Glomerular visceral epithelial cell (primary cell): Measurements from ENCODE around the gene TTC29.
A peak's percentile ranks its signal among the peaks of the same experiment; 100 is the strongest.

Experiments
- DNase-seq: peaks from one replicate; pipeline ENCODE4 v3.0.0-alpha.2; 2016; ENCODE audit errors: extremely low spot score

TTC29 gene

DNA sequence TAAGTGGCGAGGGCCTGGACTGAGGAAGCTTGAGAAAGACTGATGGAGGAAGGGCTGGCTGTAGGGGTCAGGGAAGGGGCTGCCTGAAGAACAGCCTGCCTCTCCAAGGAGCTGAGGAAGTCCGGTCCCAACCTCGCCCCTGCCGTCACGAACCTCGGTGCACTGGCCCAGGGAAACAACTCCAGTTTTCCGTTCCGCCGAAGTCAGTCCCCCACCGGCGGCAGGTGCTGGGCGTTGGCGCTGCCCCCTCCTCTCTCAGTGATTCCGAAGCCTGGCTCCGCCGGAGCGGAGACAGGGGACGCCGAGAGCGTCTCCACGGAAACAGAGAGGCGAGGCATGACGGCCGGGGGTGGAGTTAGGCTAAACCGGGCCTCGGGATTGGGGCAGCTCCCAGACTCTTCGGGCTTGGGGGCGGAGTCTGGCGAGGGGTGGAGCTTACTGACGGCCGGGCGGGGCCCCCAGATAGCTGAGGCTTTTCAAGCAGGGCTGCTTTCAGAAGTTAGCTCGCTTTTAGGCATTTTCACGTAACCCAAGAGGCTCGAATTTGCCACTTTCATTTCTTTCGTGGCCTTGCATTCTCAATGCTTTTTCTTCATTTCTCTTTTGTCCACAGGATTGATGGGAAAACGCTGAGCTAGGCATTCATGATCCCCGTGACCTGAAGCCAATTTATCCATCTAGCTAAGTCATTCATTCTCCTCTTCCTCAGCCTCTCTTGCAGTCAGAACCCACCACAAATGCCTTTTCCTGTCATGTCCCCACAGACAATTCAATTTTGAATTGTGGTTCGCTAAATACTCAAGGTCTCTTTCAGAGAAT lies at the start of gene TTC29:
TSS of gene TTC29 (minus strand) at position 309 of the 819 bp plus-strand sequence. CDS start 5,969 bp downstream, outside the sequence.
- DNase-seq = peak; percentile 88

GRCh38 chr4:146981651-146982050 lies 36.0 kb upstream of the TTC29 start:
- no peak for DNase-seq

GRCh38 chr4:146978641-146979040 lies 33.0 kb upstream of the TTC29 start:
- DNase-seq = no peak

- DNase-seq = no peak
Observed at GRCh38 chr4:146976145-146976544, 30.5 kb upstream of the TTC29 start.

- no peak for DNase-seq
Observed at GRCh38 chr4:146975527-146975926, 29.9 kb upstream of the TTC29 start.

DNA sequence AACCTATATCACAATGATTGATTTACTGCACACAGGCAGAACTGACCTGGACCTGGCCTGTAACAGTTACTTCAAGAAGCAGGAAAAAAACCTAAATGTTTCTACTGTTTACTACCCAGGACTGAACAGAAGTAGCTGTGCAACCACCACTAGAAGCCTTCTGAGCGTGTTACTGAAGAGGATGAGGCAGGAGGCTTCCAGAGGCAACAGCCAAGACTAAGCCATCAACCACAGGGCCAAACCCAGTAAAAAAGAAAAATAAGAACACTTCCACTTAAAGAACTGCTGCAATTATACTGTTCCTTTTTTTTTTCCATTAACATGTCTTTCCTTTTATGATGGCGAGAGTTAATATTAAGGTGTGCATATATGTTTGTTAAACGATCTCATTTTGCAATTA lies 29.4 kb upstream of the TTC29 start:
- no peak for DNase-seq

DNA sequence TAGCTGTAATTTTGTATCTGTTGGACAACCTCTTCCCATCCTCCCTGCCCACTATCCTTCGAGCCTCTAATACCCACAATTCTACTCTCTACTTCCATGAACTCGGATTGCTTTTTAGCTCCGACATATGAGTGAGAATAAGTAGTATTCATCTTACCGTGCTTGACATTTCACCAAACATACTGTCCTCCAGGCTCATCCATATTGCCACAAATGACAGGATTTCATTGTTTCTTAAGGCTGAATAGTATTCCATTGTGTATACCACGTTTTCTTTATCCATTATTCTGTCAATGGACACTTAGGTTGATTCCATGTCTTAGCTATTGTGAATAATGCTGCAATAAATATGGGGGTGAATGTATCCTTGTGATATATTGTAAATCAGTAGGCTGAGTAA lies 26.4 kb upstream of the TTC29 start:
- DNase-seq = no peak

DNA sequence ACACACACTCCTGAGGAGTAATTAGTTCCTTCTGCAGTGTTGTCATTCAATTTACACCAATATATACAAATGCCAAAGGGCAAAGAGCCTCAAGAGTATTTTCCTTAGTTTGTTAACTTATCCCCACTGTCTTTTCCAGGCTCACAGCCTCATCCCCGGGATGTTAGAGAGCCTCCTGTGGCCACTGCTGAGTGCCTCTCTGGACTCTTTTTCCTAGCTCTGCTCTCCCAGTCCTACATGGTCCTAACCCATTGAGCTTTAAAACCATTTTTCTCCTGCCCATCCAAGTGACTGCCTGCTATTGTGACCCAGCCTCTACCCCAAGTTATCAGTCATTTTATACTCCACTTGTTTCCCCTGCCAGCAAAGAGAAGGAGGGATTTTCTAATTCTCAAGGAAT lies 23.5 kb upstream of the TTC29 start:
- DNase-seq = no peak

- DNase-seq = no peak
Observed at GRCh38 chr4:146960634-146961033, 15.0 kb upstream of the TTC29 start.

DNA sequence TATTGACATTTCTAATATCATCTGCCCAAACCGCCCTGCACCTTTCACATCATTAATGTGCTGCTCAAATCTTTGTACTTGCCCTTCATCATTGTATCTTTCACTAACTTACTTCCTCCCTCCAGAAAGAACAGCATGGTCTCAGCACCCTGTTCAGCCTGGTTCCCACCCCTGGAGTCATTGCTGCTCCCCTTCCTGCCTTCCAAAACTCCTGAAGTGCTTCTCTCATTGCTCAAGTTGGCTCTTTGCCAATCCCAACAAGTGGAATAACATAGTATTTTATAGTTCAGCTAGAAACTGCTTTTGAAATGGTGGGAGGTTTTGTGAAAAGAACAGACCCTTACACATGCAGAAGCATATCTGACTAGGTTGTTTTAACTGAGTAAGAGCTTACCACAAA lies 14.0 kb upstream of the TTC29 start:
- DNase-seq = peak; percentile 31

DNA sequence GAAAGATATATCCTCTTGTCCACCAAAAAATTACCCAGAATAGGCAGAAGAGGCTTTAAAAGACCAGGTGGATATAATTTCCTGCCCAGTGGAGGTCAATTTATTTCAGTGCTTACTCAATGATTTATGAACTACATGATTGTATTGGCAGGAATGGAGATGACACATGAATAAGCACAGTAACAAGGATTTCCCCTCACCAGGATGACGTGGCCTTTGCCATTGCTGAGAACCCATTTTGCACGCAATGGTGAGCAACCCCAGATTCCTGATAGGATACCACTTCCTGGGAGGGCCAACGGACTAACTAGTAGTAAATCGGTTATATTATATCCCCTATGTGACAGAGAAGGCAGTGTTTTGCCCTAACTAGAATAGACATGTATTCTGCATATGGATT lies 11.6 kb upstream of the TTC29 start:
- peak; percentile 91 for DNase-seq

- DNase-seq = no peak
Observed at GRCh38 chr4:146952896-146953295, 7.2 kb upstream of the TTC29 start.

- DNase-seq = no peak
Observed at GRCh38 chr4:146949559-146949958, 3.9 kb upstream of the TTC29 start.

DNA sequence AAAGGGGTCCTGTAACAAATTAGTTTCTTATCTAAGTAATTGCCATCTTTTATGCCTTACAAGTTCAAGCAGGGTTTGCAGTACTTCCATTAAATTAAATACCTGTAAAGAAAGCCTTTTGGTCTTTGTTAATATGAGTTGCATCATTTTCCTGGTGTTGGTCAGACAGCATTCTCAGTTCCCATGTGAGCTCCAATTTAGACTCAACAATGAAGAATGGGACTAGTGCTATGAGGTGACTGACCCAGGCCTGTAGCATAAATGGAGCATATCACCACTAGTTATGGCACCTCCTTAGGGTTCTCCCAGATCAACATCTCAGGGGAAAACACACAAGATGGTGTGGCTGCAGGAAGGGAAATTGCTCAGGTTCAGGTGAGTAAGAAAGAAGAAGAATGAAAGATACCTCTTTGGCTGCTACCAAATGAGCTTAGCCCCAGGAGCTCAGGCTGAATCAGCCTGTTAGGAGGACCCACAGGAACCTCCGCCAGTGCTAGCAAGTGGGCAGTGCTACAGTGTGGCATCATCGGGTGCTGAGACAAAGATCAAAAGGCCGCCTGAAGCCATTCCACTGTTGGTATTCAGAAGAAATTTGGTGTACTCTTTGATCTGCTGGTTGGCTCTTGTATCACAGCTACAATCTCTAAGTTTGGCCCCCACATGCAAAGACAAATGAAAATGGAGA lies 1.8 kb downstream of the TTC29 start:
- peak; percentile 29 for DNase-seq

DNA sequence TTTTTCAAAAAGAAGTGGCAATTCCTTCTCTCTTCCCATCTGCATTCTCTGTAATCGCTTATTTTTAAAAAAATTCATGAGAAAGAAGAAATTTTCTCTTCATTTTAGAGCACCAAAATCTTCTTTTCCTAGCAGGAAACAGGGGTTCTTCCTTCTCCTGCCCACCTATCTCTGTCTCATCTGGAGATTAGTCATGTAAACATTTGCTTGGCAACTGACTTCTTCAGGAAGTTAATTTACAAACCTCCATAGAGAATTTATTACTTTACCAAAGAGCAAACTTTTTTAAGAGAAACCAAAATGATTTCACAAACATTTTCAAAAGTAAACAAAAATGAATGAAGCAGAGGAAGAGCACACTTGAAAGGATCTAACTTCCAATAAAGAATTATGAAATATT lies 13.5 kb downstream of the TTC29 start:
- DNase-seq = no peak

DNA sequence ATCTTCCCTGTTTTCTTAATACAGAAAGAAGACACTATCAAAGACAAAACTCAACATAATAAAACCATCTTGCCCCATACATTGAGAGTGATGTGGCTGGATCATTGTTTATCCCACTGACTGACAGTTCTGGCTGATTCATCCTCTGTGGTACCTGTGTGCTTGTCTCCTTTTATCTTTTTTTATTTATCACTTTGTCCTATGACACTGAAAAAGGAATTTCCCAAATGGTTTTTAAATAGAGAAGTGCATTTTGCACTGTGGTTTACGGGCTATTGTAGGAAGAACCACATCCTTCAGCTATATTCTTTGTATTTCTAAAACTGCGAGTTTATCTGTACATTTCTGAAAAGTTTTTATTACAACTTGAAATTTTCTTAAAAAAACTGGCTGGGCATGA lies 15.0 kb downstream of the TTC29 start:
- no peak for DNase-seq

DNA sequence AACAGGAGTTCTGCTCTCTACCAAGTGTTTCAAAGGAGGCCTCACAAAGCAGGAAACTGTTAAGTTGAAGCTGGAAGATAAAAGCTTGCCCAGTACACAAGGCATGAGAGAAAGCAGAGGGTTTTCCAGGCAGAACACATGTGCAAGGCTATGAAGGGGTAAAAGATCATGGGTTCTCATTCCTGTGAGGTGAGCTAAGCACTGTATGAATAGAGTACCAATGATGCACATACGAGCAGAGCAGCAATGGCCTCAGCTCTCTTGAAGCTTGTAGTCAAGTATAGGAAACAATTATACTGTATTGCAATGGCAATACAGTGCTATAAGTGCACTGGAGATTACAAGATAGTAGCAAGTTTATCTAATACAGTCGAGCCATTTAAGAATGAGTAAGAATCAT lies 18.0 kb downstream of the TTC29 start:
- DNase-seq = no peak

- peak; percentile 56 for DNase-seq
Observed at GRCh38 chr4:146916479-146917076, 29.1 kb downstream of the TTC29 start.

DNA sequence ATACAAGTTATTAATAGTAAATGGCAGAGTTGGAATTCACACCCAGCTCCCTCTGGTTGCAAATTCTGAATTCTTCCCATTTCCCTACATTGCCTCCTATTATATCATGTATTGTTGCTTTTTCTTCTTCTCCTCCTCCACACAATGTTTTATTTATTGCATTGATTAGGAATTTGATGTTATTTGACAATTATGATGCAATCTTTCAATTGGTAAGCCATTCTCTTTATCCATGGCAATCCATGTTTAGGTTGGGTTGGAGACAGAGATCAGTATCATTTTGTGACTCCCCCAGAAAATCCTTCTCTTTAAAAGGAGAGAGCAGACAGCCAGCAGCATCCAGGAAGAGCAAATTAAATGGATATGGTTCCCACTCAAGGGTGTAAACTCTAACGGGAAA lies 30.5 kb downstream of the TTC29 start:
- no peak for DNase-seq

DNA sequence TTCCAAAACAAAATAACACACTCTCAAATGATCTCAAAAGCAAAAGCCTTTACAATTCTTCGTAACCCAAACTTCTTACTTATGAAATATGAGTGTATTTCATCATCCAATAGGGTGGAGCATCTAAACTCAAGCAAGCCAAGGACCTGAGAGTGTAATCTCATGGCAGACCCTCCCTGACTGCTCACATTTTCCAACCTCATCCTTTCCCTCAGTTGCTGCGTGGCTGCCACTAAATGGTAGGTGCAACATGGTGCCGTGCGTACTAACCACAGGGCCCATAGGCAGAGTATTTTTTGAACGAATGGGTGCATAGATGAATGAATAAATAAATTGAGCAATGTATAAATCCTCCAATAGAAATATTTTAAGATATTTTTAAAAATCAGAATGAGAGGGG lies 45.4 kb downstream of the TTC29 start:
- no peak for DNase-seq

DNA sequence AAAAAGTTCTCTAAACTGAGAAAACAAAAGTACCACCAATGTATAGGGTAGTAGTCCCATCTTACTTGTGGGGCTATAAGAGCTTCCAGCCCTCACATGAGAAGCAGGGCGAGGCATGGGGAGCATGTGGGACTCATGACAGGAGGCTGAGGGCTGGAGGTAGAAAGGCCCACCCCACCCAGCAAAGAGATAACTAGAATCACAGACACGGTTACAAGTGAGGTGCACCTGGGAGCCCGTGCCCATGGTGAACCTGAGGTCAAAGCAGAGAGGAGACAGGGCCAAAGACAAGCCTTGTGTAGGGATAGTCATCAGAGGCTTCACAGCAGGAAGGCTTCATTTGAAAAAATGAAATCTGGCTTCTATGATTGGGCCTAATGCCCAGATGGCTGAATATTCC lies 55.4 kb downstream of the TTC29 start:
- DNase-seq = no peak

- DNase-seq = no peak
Observed at GRCh38 chr4:146883070-146883469, 62.6 kb downstream of the TTC29 start.

DNA sequence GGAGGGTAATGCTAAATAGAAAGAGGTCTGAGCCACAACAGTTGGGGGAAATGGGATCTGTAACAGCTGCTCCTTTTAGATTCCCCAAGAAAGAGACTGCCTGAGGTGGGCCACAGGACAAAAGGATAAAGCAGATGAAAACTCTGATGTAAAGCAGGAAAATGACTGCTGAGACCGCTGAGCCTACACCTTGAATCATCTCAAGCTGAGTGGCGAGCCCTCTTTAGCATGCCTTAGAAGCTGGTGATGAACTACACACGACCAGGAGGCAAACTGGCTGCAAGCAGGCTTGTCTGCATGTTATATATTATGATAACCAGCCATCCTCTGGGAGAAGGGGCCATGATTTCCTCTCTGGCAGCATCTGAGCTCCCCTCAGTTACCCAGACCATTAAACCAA lies 88.4 kb downstream of the TTC29 start:
- no peak for DNase-seq
